ENCODE results near the gene WDR27.

GRCh38 chr6:169657284-169657610 is 44.6 kb downstream of the WDR27 start:
- TF ChIP-seq CTCF (IDR thresholded peaks at IDR 0.05) (no peak), POLR2A (IDR thresholded peaks at IDR 0.05) (no peak)

Data from esophagus squamous epithelium (tissue), 4 donors.